NCI-H2107 (cell line): Measurements from ENCODE around the gene SPOUT1.

ENCODE experiments used
- DNase-seq: peaks from one replicate; lab custom pipeline; 2025; lab: John Stamatoyannopoulos, UW

The SPOUT1 gene

GRCh38 chr9:128836509-128837145 is 7.0 kb upstream of the SPOUT1 start:
- no peak for DNase-seq

- no peak for DNase-seq
Measured at GRCh38 chr9:128835246-128836210, 5.9 kb upstream of the SPOUT1 start.

- no peak for DNase-seq
Measured at GRCh38 chr9:128833696-128834095, 4.1 kb upstream of the SPOUT1 start.

GRCh38 chr9:128828719-128829452 is 708 bp downstream of the SPOUT1 start:
- DNase-seq, result no peak

- DNase-seq, result no peak
Measured at GRCh38 chr9:128828267-128828666, 1.3 kb downstream of the SPOUT1 start.

- DNase-seq, result no peak
Measured at GRCh38 chr9:128825923-128826700, 3.5 kb downstream of the SPOUT1 start.

- no peak for DNase-seq
Measured at GRCh38 chr9:128824911-128825310, 4.7 kb downstream of the SPOUT1 start.

- no peak for DNase-seq
Measured at GRCh38 chr9:128823903-128824406, 5.6 kb downstream of the SPOUT1 start.

GRCh38 chr9:128823362-128823902 is 6.2 kb downstream of the SPOUT1 start:
- no peak for DNase-seq

- DNase-seq, result no peak
Measured at GRCh38 chr9:128822407-128823042, 7.1 kb downstream of the SPOUT1 start.

GRCh38 chr9:128821584-128822406 is 7.8 kb downstream of the SPOUT1 start:
- no peak for DNase-seq

GRCh38 chr9:128820665-128821583 is 8.7 kb downstream of the SPOUT1 start:
- no peak for DNase-seq

GRCh38 chr9:128819716-128820664 is 9.6 kb downstream of the SPOUT1 start:
- DNase-seq, result no peak

GRCh38 chr9:128818839-128819715 is 10.5 kb downstream of the SPOUT1 start:
- DNase-seq, result no peak

GRCh38 chr9:128818099-128818838 is 11.3 kb downstream of the SPOUT1 start, which contains the start of gene ENDOG:
TSS of gene ENDOG (plus strand) at chr9:128818500. CDS start at chr9:128818685, 185 bp downstream.
- DNase-seq, result peak; percentile 78

GRCh38 chr9:128810873-128811272 is 18.7 kb downstream of the SPOUT1 start:
- DNase-seq, result no peak
